ENCODE data around the gene SPAG16.

GRCh38 chr2:213644926-213645325 lies 360.7 kb downstream of the SPAG16 start:
- TF ChIP-seq CTCF (IDR thresholded peaks at IDR 0.05; ENCODE audit: low read depth, low read length) = no peak
- TF ChIP-seq POLR2A (IDR thresholded peaks at IDR 0.05; ENCODE audit: extremely low read depth, insufficient read length) = no peak

Measured in NB4 (cell line).